WI38 (cell line): ENCODE results near the gene MIAT.

ENCODE experiments used
- H3K4me3 ChIP-seq: 2 replicates; pipeline ENCODE4 v1.5.1; 2011; ENCODE audit warnings: low read depth, mild to moderate bottlenecking, control low read depth, low read length
- CTCF ChIP-seq: IDR thresholded peaks from 2 replicates; pipeline ENCODE4 v1.5.1; 2012; ENCODE audit warnings: low read depth, mild to moderate bottlenecking, control low read depth, low read length

MIAT gene

GRCh38 chr22:26620197-26620596 lies 37.2 kb upstream of the MIAT start:
- H3K4me3 ChIP-seq, result no peak overlapping the region
- TF ChIP-seq CTCF, result no peak

- H3K4me3 ChIP-seq, result no peak within 1 kb of the TSS
- TF ChIP-seq CTCF, result no peak
Observed at GRCh38 chr22:26621663-26622062, 35.7 kb upstream of the MIAT start, which contains the start of gene CRYBA4. CRYBA4 (plus strand) TSS chr22:26621963; CDS start chr22:26622597, 634 bp downstream.

- TF ChIP-seq CTCF, result no peak
- H3K4me3 ChIP-seq, result no peak overlapping the region
Observed at GRCh38 chr22:26623984-26624383, 33.4 kb upstream of the MIAT start.

- TF ChIP-seq CTCF, result no peak
Observed at GRCh38 chr22:26624803-26625202, 32.6 kb upstream of the MIAT start.

GRCh38 chr22:26629988-26630761 lies 27.2 kb upstream of the MIAT start:
- no peak overlapping the region for H3K4me3 ChIP-seq
- TF ChIP-seq CTCF, result no peak

More at GRCh38 chr22:26624803-26625202, 32.6 kb upstream of the MIAT start:
- H3K4me3 ChIP-seq, result no peak overlapping the region

- H3K4me3 ChIP-seq, result no peak overlapping the region
- no peak for TF ChIP-seq CTCF
Observed at GRCh38 chr22:26631282-26631681, 26.1 kb upstream of the MIAT start.

- H3K4me3 ChIP-seq, result no peak overlapping the region
- no peak for TF ChIP-seq CTCF
Observed at GRCh38 chr22:26632422-26633155, 24.8 kb upstream of the MIAT start.
